Vagina (tissue), 2 donors: ENCODE measurements around the gene ADPRS.

Experiments
- CTCF ChIP-seq, 3 experiments: fragments of 450-650 bp in 2 of 3; fragments of 200-600 bp in 1 of 3; sonication (generic) in 1 of 3; IDR thresholded peaks; one replicate each; pipeline ENCODE4 v1.5.1; 2017 to 2019; ENCODE audit warnings: antibody characterized with exemption in 3 of 3, mild to moderate bottlenecking in 2 of 3, moderate library complexity in 2 of 3
- POLR2A ChIP-seq, 2 donors: fragments of 450-650 bp; IDR thresholded peaks; one replicate each; pipeline ENCODE4 v1.6.1; 2017; ENCODE audit warnings: antibody characterized with exemption in 2 of 2, mild to moderate bottlenecking in 2 of 2, moderate library complexity in 2 of 2
- POLR2AphosphoS5 ChIP-seq, 2 donors: sonication (generic); formaldehyde crosslinking; IDR thresholded peaks; one replicate each; pipeline ENCODE4 v1.9.0; 2017; ENCODE audit warnings: antibody characterized with exemption in 2 of 2, mild to moderate bottlenecking in 2 of 2, low read depth in 1 of 2; ENCODE audit not compliant: insufficient read depth in 1 of 2

GRCh38 chr1:36136535-36136934, 47.8 kb downstream of the ADPRS start:
- TF ChIP-seq POLR2A (IDR thresholded peaks at IDR 0.05), result no peak
- TF ChIP-seq CTCF (IDR thresholded peaks at IDR 0.05), result no peak
- peak in 1 of 2 donors; percentile 35 for TF ChIP-seq POLR2AphosphoS5 (IDR thresholded peaks at IDR 0.05; ENCODE audit: insufficient read depth in 1 of 2, low read depth in 1 of 2)
